Measurements from ENCODE around the gene TSR3. TPM values are rescaled to one million over a fixed set of nuclear protein-coding genes. Genes with fewer than 3 reads are reported as not detected.

TSR3 gene
- total and polyA plus RNA-seq, 2 donors (not counting 1 experiment from before 2014, with no cell fraction given), result 35.7 to 43.7 TPM

Other genes starting within 250 kb of the TSR3 start
- 0.05 and 0.07 TPM in 2 replicates for gene CACNA1H, start 198.8 kb downstream of the TSR3 start, total RNA-seq
- 0.10 and 0.13 TPM in 2 replicates for gene CACNA1H, start 198.8 kb downstream of the TSR3 start, polyA plus RNA-seq
- not detected in 2 replicates for gene TPSG1, start 126.6 kb downstream of the TSR3 start, total RNA-seq
- not detected in 2 replicates for gene TPSG1, start 126.6 kb downstream of the TSR3 start, polyA plus RNA-seq
- gene TPSB2, start 121.7 kb downstream of the TSR3 start, total RNA-seq, result not detected in 2 replicates
- gene TPSB2, start 121.7 kb downstream of the TSR3 start, polyA plus RNA-seq, result not detected in 2 replicates
- not detected in 2 replicates for gene TPSAB1, start 111.2 kb downstream of the TSR3 start, total RNA-seq
- not detected in 2 replicates for gene TPSAB1, start 111.2 kb downstream of the TSR3 start, polyA plus RNA-seq
- gene TPSD1, start 95.8 kb downstream of the TSR3 start, total RNA-seq, result not detected in 2 replicates
- gene TPSD1, start 95.8 kb downstream of the TSR3 start, polyA plus RNA-seq, result not detected in 2 replicates
- gene UBE2I, start 42.2 kb downstream of the TSR3 start, total RNA-seq, result 253 and 265 TPM in 2 replicates
- gene UBE2I, start 42.2 kb downstream of the TSR3 start, polyA plus RNA-seq, result 152 and 219 TPM in 2 replicates
- gene BAIAP3, start 18.2 kb downstream of the TSR3 start, total RNA-seq, result 130 TPM in 2 replicates
- 67.1 and 119 TPM in 2 replicates for gene BAIAP3, start 18.2 kb downstream of the TSR3 start, polyA plus RNA-seq
- 69.1 and 76.0 TPM in 2 replicates for gene GNPTG, start 53 bp upstream of the TSR3 start, total RNA-seq
- gene GNPTG, start 53 bp upstream of the TSR3 start, polyA plus RNA-seq, result 96.4 and 109 TPM in 2 replicates
- 178 and 189 TPM in 2 replicates for gene UNKL, start 62.8 kb upstream of the TSR3 start, total RNA-seq
- 53.9 and 62.7 TPM in 2 replicates for gene UNKL, start 62.8 kb upstream of the TSR3 start, polyA plus RNA-seq
- gene UQCC4, start 68.9 kb upstream of the TSR3 start, total RNA-seq, result 11.7 and 13.2 TPM in 2 replicates
- 27.6 and 31.0 TPM in 2 replicates for gene UQCC4, start 68.9 kb upstream of the TSR3 start, polyA plus RNA-seq
- gene PERCC1, start 79.2 kb upstream of the TSR3 start, total RNA-seq, result 0.34 and 0.64 TPM in 2 replicates
- 0.46 and 0.84 TPM in 2 replicates for gene PERCC1, start 79.2 kb upstream of the TSR3 start, polyA plus RNA-seq
- gene CCDC154, start 92.7 kb upstream of the TSR3 start, total RNA-seq, result 12.4 and 16.6 TPM in 2 replicates
- 14.6 and 22.9 TPM in 2 replicates for gene CCDC154, start 92.7 kb upstream of the TSR3 start, polyA plus RNA-seq
- 274 and 286 TPM in 2 replicates for gene CLCN7, start 123.2 kb upstream of the TSR3 start, total RNA-seq
- 215 and 280 TPM in 2 replicates for gene CLCN7, start 123.2 kb upstream of the TSR3 start, polyA plus RNA-seq
- 0.22 TPM in 1 of 2 replicates, not detected in the other for gene PTX4, start 137.1 kb upstream of the TSR3 start, total RNA-seq
- 0.27 and 0.33 TPM in 2 replicates for gene PTX4, start 137.1 kb upstream of the TSR3 start, polyA plus RNA-seq
- 81.9 and 88.4 TPM in 2 replicates for gene TELO2, start 141.5 kb upstream of the TSR3 start, total RNA-seq
- gene TELO2, start 141.5 kb upstream of the TSR3 start, polyA plus RNA-seq, result 136 and 158 TPM in 2 replicates
- gene TMEM204, start 181.8 kb upstream of the TSR3 start, total RNA-seq, result 0.27 and 0.58 TPM in 2 replicates
- 2.3 and 2.7 TPM in 2 replicates for gene TMEM204, start 181.8 kb upstream of the TSR3 start, polyA plus RNA-seq

All from B cell (primary cell).